UCSD-AML1 (cell line): Measurements from ENCODE around the gene TMCC3.
"Not testable (repeated sequence)": the region's sequence is repeated elsewhere in the genome, so short reads cannot be mapped to it uniquely, and the experiment has no call there.

ENCODE experiments used
- DNase-seq: peaks from one replicate; lab custom pipeline; 2025; ENCODE audit not compliant: unreplicated experiment; lab: John Stamatoyannopoulos, UW

TMCC3 gene

DNA sequence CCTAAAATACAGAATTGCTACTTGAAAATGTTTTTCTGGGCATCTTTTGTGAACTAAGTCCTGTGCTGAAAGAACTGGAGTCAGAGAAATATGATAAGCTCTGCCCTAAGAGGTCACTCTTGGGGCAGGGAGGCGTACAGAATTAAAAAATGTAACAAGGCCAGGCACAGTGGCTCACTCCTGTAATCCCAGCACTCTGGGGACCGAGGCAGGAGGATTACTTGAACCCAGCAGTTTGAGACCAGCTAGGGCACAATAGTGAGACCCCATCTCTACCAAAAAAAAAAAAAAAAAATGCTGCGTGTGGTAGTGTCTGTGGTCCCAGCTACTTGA, 46.0 kb downstream of the TMCC3 start:
- DNase-seq = no peak

DNA sequence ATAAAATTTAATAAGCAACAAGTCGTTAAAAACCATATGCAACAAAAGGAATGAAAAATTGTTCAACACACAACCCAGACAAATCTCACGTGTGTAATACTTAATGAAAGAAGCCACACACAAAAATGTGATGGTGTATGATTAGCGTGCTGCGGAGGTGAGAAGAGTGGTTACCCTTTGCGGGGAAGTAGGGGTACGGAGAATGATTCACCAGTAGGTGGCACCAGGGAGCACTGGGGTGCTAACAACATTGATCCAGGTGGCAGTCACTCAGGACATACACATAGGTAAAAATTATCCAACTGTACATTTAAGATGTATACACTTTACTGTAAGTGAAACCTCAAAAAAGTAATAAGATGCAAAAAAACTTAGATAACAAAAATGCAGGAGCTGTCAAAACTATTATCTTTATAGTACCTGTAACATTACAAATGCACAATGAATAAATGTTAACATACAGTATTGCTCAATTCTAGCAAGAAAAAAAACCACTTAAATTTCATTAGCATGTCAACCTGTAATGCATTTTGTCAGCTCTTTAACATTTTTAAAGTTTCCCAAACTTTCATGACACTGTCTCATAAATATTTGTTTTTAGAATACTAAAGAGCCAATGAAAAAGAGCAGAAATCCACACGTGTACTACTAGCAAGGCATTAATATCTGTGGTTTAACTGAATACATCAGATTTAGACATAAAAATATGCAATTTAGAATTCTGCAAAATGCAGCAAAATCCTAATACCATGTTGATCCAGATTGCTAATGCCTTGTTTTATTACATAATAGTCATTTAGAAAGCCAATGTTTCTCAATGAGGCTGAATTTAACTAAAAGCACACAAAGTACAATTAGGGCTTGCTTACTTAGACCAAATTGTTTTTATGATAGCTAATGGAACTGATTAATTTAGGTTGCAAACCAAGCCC, 46.7 kb downstream of the TMCC3 start:
- DNase-seq = peak; percentile 26

DNA sequence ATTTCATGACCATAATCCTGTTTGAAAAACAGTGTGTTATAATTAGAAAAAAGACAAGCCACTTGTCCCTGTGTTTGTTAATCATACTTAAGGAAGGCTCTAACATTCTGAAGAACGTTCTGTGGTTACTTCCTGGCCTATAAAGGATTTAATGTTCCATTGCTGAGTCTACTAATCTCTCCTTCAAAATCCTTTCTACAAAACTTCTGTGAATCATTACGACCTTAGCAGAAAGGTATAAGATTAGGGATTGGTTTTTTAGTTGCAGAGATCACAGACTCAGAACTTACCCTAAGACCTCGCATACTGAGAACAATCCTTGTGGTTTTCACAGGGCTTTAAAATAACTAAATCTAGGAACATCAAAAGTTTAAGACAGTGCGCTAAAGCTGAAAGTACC, 48.3 kb downstream of the TMCC3 start:
- DNase-seq = no peak

DNA sequence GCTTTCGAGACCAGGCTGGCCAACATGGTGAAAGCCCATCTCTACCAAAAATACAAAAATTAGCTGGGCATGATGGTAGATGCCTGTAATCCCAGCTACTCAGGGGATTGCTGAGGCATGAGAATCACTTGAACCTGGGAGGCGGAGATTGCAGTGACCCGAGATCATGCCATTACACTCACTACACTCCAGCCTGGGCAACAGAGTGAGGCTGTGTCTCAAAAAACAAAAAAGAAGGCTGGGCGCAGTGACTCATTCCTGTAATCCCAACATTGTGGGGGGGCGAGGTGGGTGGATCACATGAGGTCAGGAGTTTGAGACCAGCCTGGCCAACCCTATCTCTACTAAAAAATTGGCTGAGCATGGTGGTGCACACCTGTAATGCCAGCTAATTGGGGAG, 49.0 kb downstream of the TMCC3 start:
- DNase-seq = not testable (repeated sequence)

DNA sequence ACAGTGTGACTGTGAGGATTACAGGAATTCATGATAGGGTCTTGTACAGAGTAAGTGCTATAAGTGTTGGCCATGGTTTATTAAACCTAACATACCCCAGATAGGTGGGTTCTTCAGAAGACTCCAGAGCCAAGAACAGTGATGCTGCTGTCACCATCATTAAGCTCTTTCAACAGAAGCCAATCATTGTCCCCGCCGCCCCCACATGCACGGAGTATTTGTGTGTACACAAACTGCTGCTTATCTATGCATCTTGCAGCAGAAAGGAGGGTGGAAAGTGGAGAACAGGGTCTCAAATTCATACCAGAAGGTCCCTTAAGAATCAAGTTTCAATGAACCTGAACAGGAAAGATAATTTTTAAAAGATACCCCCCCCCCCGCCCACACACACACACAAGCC, 51.2 kb downstream of the TMCC3 start:
- DNase-seq = no peak

DNA sequence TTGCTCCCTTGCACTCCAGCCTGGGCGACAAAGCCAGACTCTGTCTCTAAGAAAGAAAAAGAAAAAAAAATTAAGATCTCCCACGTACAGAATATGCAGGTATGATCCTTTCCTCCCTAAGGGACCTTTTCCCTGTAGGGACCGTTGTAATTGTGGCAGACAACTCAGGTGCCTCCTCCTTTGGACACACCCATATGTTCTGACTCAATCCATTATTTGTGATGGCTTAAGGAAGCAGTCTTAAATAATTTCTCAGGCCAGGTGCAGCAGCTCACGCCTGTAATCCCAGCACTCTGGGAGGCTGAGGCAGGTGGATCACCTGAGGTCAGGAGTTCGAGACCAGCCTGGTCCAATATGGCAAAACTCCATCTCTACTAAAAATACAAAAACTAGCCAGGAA, 53.1 kb downstream of the TMCC3 start:
- DNase-seq = no peak

DNA sequence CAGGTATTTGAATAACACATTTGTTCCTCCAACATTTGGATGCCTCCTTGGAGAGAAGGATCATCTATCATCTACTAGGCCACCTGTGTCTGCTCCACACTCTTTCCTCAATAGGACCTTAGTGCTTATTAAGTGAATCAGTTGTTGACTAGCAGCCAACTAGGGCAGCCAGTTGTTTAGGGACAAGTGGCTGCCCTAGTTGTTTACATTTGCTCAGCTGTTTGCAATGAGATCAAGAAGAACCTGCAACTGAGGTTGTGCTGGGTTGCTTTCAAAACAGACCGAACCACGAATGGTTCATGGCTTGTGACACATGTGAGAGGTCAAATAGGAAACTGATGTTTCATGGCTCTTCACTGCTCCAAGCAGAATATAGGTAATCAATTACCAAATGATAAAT, 53.8 kb downstream of the TMCC3 start:
- no peak for DNase-seq

DNA sequence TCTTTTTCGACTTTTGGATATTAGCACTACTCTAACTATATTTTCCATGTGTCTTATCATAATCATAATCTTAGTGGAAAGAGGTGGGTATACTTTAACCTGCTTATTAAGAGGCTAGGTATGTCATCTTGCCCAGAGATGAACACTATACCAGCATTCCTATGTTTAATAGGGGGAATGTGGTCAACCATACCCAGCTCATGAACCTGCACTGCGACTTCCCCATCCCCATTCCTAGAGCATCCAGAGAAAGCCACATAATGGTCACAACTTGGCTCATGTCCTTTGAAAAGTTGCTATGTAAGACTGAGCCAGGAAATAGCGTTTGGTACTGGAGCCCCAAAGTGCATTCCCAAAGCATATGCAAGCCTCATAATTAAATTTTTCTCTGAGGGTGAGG, 55.2 kb downstream of the TMCC3 start:
- DNase-seq = no peak

DNA sequence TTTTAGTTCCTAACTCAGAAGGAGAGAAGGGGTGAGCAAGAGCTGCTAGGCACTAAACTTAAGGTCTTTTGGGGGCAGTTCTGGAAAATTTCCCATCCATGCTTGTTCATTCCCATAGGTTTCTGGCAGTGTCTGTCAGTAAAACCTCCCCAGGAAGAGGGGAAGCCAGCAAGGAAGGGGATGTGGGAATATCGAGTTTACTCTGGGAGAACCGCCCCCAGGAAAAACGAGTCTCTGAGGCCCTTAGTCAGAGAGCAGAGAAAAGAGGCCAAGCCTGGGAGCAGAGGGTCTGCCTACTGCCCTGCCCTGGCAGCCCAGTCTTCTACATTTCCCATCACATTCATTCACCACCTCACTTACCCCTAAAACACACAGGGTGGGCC, 55.9 kb downstream of the TMCC3 start:
- DNase-seq = no peak

DNA sequence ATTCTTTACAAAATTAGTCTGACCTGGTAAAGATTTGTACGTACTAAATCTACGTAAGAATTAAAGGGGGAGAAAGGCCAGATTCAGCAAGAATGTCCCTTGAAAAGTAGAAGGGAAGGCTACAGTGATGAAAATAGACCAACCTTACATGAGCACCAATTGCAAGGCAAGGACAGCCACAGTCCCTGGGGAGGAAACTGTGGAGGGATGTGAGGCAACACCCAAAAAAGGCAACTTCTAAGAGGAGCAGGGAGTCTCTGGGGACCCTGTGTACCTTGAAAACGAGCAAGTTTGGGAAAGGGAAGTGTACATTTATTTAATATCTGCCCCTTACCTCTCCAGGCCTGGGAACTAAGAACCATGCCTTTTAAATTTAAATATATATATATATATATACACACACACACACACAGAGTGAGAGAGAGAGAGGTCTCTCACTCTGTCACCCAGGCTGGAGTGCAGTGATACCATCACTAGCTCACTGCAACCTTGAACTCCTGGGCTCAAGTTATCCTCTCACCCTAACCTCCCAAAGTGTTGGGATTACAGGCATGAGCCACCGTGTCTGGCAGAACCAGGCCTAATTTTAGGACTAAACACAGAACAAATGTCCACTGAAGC, 56.4 kb downstream of the TMCC3 start:
- DNase-seq = peak; percentile 16

DNA sequence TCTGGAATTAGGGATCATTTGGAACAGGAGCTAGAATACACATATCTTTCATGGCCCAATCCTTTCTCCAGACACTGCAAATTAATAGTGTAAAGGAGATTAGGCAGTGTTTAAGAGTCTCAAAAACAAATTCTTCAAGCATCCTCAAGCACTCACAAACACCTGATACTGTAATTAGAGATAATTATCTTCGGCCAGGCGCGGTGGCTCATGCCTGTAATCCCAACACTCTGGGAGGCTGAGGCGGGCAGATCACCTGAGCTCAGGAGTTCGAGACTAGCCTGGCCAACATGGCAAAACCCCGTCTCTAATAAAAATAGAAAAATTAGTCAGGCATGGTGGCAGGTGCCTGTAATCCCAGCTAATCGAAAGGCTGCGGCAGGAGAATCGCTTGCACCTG, 57.6 kb downstream of the TMCC3 start:
- not testable (repeated sequence) for DNase-seq

DNA sequence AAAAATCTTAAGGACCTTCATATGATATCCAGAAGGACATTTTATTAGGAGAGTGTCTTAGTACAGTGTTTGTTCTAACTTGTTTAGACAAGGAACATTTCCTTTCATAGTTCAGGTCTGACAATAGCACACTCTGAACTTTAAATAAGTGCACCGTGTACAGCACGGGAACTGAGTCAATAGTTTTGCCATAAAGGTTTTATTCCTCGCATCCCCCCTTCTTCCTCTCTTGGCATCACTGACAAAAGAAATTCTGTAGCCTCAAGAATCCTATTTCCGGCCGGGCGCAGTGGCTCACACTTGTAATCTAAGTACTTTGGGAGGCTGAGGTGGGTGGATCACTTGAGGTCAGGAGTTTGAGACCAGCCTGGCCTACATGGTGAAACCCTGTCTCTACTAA, 58.3 kb downstream of the TMCC3 start:
- no peak for DNase-seq

DNA sequence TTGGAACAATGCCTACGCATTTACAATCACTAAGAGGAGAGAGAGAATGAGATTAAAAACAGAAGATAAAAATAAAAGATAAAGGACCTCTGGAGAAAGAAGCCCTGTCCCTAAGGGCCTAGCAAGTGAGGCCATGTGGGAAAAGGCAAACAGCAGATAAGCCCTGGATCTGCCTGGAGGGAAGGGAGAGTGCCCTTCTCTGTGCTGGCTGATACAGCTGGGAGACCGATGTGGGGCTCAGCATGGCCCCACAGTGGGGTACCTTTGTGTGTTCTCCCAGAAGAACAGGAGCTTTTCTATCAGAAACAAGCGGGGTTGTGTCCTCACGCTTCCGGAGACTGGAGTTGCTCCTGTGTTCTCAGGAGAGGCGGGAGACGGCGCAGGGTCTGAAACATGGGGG, 59.9 kb downstream of the TMCC3 start:
- no peak for DNase-seq

DNA sequence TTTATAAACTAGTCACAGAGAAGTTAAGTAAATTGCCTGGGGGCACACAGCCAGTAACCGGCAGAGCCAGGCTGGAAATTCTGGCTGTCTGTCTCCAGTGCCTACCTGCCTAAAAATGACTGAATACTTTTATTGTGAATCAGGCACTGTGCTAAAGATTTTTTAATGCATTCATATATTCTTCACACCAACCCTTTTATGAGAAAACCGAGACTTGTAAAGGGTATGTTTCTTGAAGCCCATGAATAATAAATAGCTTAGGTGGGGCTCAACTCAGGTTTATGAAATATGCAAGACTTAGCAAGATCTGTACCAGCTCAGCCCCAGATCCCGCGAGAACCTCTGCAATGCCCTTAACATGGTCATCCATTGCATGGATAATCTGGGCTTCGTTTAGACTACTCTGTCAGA, 60.8 kb downstream of the TMCC3 start:
- no peak for DNase-seq

DNA sequence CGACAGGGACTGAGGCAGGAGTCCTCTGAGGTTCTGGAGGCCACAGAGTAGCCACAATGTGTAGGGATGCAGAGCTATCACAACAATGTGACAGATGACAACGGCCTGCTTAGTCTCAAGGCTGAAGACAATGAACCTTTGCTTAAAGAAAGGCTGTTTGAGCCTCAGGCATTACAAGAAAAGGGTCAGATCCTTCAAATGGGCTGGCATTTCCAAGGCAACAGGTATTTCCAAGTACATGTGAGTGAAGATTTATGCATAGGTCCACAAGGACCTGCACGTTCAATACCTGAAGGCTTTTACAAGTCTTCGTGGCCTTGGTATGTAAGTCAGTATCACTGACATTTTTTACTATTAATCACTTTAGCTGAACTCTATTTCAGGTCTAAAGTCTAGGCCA, 62.0 kb downstream of the TMCC3 start:
- DNase-seq = no peak

DNA sequence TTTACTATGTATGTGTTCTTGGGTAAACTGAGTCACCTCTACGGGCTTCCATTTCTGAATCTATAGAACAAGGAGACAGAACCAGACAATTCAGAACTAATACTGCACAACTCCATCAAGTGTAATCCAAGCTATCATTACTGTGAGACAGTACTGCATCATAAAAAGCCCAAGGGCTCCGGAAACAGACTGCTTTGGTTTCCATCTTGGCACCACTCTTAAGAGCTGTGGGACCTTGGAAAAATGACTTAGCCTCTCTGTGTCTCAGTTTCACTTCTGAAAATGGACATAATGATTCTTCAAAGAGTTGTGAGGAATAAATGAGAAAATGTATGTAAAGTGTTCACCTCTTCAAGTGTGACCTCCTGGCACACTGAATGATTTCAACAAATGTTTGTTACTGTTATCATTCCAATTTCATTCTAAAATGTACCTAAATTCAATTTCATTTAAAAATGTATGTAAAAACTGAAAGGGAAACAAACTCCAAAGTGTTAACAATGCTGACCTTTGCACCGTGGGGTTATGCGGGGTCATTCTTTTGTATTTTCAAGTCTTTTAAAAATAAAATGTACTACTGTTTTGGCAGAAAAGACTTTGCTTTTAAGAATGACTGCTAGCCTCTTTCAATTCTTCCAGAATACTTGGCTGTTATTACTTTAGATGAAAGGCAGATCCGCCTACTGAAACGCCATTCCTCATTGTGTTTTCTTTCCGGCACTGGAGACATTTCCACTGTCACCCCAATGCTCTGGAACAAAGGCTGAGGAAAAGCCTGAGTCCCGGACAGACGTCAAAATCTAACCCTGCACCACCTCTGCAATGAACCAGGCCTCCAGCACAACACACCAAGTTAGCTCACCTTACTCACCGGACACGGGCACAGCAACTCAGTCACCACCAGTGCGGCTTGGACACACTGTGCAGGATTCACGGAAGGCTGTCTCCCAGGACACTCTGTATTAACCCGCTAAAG, 62.8 kb downstream of the TMCC3 start:
- no peak for DNase-seq

DNA sequence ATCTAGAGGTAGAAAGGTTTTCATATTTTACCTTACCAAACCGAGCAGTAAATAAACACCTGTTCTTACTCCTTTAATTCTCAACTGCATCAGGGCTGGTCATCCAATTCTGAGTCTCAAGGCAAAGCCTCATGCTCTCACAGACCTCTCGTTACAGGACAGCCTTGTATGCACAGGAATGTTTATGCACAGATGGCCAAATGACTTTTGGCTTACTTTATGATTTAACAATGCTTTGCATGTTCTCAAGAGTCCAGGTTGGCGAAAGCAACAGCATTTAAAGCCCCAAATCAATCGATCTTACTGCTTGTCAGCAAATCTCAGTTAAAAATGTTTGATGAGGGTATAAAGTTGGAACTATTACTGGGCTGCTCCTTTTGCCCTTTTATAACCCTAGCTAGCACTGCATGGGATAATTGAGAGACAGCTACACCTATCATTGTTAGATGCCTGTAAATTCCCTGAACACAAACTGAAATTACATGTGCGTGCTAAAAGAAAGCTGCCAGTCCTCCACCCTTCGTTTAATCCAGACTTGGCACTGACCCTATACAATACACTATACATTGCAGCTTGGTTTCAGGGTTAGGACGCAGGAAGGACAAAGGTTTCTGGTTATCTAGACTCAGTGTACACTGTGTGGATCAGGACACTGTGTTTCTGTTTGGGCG, 63.6 kb downstream of the TMCC3 start:
- DNase-seq = no peak

DNA sequence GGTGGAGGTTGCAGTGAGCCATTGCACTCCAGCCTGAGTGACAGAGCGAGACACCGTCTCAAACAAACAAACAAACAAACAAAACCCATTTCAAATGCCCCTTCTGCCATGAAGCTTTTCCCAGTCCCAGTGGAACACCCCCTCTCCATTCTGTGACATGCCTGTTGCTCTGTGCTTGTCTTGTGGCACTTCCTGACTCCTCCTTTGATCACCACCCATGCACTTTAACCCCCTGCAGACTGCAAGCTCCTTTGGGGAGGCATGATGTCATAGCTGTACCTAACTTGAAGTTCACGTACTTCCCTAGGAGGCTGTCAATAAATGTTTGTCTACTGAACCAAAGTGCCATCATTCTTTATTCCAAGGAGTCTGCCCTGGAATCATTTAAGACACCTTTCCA, 64.7 kb downstream of the TMCC3 start:
- no peak for DNase-seq

DNA sequence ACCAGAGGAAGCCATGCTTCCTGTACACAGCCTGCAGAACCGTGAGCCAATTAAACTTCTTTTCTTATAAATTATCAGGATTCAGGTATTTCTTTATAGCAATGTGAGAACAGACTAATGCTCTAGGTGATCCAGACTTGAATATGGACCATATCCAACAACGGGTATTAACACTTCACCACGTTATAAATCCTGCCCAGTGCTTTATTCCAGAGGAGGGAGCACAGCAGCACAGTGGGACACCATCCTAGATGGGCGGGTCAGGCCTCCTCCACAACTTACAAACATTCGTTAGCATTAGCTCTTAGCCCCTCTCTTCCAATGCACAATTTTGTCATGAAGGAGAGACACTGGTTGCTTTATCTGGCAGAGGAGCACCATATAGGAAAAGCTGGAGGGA, 66.0 kb downstream of the TMCC3 start:
- no peak for DNase-seq

DNA sequence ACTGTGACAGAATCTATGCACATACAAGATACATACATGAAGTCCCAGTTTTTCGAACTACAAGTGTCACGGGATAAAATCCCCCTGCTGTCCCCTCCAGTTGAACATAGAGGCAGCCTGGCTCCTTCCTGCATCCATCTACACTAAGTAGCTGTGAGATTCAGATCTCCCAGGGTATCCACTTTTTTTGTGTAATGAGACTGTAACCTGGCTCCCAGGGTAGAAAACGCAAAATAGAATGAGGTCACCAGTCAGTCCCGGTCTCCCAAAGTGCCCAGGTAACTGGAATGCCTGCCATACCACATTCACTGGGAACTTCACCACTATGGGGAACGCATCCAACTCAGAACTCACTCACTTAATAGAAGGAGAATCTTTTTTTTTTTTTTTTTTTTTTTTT, 67.8 kb downstream of the TMCC3 start:
- no peak for DNase-seq
